ENCODE measurements around the gene ZGRF1.

Gene ZGRF1

DNA sequence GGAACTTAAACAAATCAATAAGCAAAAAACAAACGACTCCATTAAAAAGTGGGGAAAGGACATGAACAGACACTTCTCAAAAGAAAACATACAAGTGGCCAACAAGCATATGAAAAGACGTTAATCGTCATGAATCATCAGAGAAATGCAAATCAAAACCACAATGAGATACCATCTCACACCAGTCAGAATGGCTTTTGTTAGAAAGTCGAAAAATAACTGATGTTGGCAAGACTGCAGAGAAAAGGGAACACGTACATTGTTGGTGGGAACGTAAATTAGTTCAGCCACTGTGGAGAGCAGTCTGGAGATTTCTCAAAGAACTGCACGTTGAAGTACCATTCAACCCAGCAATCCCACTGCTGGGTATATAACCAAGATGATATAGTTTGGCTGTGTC is 144.4 kb downstream of the ZGRF1 start:
- Histone ChIP-seq H3K4me3 (ENCODE audit: low read depth, low read length) (no peak overlapping the region), H3K27ac (ENCODE audit: extremely low read depth, low read depth, low read length) (no peak overlapping the region), H3K4me1 (ENCODE audit: control insufficient read depth, insufficient read depth, low read length) (no peaks in the 10 kb centered on the region), H3K36me3 (ENCODE audit: control insufficient read depth in 2 of 2, insufficient read depth in 1 of 2, low read length in 2 of 2) (no peaks in the 10 kb centered on the region), H3K9me3 (ENCODE audit: control insufficient read depth, insufficient read depth, low read depth, low read length) (no peaks in the 10 kb centered on the region)
- CTCF ChIA-PET: no interaction called here
- no peak for TF ChIP-seq ZNF19 (tag by site-specific recombination; IDR thresholded peaks at IDR 0.05; ENCODE audit: low read depth)
- TF ChIP-seq ZNF747 (tag by site-specific recombination; IDR thresholded peaks at IDR 0.05): no peak
- TF ChIP-seq PBX3 (CRISPR knock-in tag; IDR thresholded peaks at IDR 0.05): no peak
- no peak for TF ChIP-seq ZNF473 (tag by site-specific recombination; IDR thresholded peaks at IDR 0.05)
- TF ChIP-seq ZNF658 (tag by site-specific recombination; IDR thresholded peaks at IDR 0.05): no peak
- no peak for TF ChIP-seq ZNF600 (tag by site-specific recombination; IDR thresholded peaks at IDR 0.05)
- no peak for TF ChIP-seq ZNF792 (tag by site-specific recombination; IDR thresholded peaks at IDR 0.05)
- TF ChIP-seq SETDB1 (IDR thresholded peaks at IDR 0.05; ENCODE audit: insufficient read length, low read length): no peak
- TF ChIP-seq ZNF549 (tag by site-specific recombination; IDR thresholded peaks at IDR 0.05): no peak
- no peak for TF ChIP-seq ZNF112 (tag by site-specific recombination; IDR thresholded peaks at IDR 0.05)
- no peak for TF ChIP-seq ZNF148 (tag by site-specific recombination; IDR thresholded peaks at IDR 0.05; ENCODE audit: borderline replicate concordance)
- TF ChIP-seq ZSCAN30 (tag by site-specific recombination; IDR thresholded peaks at IDR 0.05): no peak
- TF ChIP-seq ZNF561 (tag by site-specific recombination; IDR thresholded peaks at IDR 0.05; ENCODE audit: borderline replicate concordance): no peak
- no peak for TF ChIP-seq ZNF366 (tag by site-specific recombination; conservative IDR thresholded peaks at IDR 0.05)
- TF ChIP-seq ZNF645 (tag by site-specific recombination; IDR thresholded peaks at IDR 0.05): no peak
- TF ChIP-seq ZNF626 (tag by site-specific recombination; IDR thresholded peaks at IDR 0.05): no peak
- TF ChIP-seq ZNF202 (tag by site-specific recombination; IDR thresholded peaks at IDR 0.05; ENCODE audit: borderline replicate concordance): no peak
- no peak for TF ChIP-seq TSHZ1 (tag by site-specific recombination; IDR thresholded peaks at IDR 0.05; ENCODE audit: borderline replicate concordance)
- no peak for TF ChIP-seq ZNF837 (tag by site-specific recombination; IDR thresholded peaks at IDR 0.05)
- POLR2A ChIA-PET: no interaction called here

All from HEK293 (cell line).